Stimulated activated CD8-positive, alpha-beta memory T cell treated with anti-CD3 and anti-CD28 coated beads, Interleukin-12 subunit alpha, Interleukin-12 subunit beta, amount 100 ng/mL, for 4 hours (primary cell): Measurements from ENCODE around the gene DIS3L.
"Not testable (repeated sequence)": the region's sequence is repeated elsewhere in the genome, so short reads cannot be mapped to it uniquely, and the experiment has no call there.

Source experiments
- DNase-seq: peaks from one replicate; pipeline ENCODE4 v3.0.0-alpha.2; 2020; ENCODE audit warnings: low read depth

The DIS3L gene

DNA sequence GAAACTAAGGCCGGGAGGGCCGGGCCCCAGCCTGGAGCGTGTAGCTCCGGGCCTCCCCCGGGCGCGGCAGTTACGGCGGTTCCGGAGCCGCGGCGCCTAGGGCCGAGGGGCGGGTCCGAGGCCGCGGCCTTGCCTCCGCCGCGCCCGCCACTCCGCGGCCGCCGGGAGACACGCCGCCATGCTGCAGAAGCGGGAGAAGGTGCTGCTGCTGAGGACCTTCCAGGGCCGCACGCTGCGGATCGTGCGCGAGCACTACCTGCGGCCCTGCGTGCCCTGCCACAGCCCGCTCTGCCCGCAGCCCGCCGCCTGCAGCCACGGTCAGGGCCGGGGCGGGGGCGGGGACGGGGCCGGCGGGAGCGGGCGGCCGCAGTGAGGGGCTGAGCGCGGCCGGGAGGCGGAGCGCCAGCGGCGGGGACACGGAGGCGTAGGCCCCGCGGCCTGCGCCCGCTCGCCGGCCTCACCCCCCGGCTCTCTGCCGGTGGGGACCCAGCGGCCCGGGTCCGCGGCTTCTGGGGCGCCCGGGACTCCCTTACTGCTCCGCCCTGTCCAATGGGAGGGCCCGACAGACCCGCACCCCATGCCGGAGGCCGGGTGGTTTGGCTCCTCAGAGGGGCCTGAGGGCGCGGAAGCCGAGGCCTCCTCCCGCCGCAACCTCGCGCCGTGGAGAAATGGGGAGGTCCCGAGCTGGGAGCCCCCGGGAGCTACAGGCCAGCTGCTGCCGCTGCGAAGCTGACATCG is at the start of gene DIS3L:
Gene DIS3L (plus strand): TSS at position 150 of the 738 bp plus-strand sequence. CDS start 29 bp downstream, at position 179.
- peak; percentile 48 for DNase-seq

- not testable (repeated sequence) for DNase-seq
Measured at GRCh38 chr15:66245832-66246231, 47.5 kb upstream of the DIS3L start.

- no peak for DNase-seq
Measured at GRCh38 chr15:66246937-66247336, 46.4 kb upstream of the DIS3L start.

DNA sequence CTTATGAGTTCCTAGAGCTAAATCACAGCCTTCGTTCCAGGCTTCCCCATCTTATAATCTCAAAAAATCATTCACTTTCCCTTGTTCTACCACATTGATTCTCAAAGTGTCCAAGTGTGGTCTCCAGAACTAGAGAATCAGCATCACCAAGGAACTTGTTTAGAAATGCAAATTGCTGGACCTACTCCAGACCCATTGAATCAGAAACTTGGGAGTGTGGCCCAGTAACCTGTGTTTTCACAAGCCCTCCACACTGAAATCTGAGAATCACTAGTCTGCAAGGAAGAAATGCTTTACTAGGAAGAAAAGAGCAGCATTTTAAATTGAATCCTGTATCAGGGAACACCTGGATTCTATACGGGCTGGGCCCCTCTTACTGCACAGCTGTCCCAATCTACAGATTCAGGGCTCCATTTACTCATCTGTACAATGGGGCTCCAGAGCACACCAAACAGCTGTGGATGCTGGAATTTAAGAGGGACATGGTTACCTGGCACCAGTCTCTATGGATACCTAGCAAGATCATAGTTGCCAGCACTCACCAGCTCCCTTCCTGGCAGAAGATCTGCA is 43.7 kb upstream of the DIS3L start:
- no peak for DNase-seq

GRCh38 chr15:66251065-66251789 is 42.1 kb upstream of the DIS3L start:
- DNase-seq, result no peak

GRCh38 chr15:66251790-66252684 is 41.3 kb upstream of the DIS3L start:
- DNase-seq, result peak; percentile 9

- no peak for DNase-seq
Measured at GRCh38 chr15:66252685-66253417, 40.5 kb upstream of the DIS3L start.

- no peak for DNase-seq
Measured at GRCh38 chr15:66253418-66254088, 39.8 kb upstream of the DIS3L start, which contains the start of gene MEGF11. Gene MEGF11 (minus strand): TSS chr15:66253750. CDS start chr15:66128403, 125,347 bp downstream.

DNA sequence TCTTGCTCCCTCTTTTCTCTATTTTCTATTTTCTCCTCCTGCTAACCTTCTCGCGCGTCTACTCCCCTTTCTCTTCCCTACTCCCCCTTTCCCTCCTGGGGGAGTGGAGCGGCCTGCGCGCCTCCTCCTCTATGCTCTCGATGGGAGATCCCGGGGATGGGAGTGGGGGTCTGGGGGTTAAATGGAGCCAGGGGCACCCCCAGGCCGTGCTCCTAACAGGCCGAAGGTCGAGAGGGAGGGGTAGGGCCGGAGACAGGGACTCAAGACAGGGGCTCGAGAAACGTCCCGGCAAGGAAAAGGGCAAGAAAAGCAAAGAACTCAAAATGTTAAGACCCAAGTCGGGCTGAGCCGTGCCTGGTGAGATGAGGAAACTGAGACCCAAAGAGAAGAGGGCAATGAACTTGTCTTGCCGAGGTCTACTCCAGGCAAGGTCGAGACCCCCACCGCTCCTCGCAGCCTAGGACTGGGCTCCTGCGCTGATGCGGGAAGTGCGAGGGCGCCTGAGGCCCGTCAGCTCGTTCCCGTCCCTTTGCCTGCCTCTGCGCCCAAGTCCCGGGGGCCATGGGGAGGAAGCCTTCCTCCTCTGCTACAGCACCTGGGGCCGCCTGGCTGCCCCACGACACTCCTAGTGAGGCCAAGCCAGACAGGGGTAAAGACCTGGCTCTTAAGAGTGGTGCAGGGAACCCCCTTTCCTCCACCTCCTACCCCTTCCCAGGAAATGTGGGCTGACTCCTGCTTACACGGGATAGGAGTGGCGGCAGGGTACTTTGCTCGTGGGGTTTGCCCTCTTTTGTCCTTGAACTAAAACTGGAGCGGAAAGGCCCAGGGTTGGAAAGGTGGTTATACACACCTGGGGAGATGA is 39.0 kb upstream of the DIS3L start:
- DNase-seq, result no peak

DNA sequence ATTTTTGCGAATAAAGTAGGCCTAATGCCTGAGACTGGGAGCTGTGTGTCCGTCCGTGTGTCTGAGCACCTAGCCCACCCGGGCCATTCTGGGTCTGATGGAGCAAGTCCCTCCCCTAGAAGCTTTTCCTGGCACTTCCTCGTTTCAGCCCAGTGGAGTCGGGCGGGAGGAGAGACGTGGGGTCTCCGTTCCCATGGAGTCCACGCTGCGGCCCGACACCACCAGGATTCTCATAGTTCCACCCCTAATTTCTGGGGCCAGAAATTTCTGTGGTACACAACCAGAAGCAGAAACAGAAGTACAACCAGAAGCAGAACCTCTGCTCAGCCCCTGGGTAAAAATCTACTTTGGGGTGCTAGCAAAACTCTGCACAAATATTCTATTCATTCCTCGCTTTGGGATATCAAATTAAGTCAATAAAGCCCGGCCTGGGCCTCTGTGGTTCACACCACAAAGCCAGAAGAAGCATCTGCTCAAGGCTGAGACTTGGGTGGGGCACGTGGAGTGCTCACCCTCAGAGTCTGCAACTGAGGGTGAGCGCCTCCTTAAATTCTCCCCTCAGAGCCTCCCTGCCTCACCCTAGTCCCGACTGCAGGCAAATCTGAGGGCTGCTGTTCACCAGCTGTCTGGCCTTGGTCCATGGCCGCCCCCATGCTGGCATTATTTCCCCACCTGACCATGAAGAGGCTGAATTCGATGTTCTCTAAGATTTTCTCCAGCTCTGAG is 38.3 kb upstream of the DIS3L start:
- DNase-seq, result no peak

DNA sequence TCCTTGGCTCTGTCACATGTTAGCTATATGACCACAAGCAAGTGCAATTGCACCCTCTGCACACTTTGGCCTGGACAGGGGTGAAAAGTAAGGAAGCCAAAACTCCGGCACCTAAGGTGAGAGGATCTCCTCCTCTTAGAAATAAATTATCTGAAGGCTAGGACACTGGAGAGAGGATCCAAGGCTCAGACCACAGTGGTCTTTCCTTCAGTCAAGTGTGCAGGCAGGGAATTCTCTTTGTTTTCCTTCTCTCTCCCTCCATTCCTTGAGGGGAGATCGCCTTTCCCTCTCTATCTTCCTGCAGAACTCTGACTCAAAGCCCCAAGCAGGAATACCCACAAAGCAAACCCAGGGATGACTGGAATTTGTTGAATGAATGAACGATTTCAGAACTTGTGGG is 36.7 kb upstream of the DIS3L start:
- DNase-seq, result no peak

DNA sequence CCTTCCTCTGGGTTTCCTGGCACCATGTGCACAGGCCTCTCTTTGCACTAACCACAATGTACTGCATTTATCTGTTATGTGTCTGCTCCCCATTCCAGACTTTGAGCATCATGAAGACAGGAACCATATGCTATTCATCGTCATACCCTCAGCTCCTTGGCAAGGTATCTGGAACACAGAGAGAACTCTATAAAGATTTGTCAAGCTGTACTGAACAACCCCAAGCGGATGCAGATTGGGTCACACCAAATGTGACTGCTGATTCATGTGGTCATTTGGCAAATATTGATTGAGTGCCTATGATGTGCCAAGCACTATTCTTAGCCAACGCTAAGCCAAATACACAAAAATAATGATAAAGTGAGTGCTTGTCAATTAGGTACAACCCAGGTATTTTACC is 32.3 kb upstream of the DIS3L start:
- no peak for DNase-seq

GRCh38 chr15:66262837-66263236 is 30.5 kb upstream of the DIS3L start:
- DNase-seq, result not testable (repeated sequence)

- no peak for DNase-seq
Measured at GRCh38 chr15:66264859-66265513, 28.4 kb upstream of the DIS3L start.

DNA sequence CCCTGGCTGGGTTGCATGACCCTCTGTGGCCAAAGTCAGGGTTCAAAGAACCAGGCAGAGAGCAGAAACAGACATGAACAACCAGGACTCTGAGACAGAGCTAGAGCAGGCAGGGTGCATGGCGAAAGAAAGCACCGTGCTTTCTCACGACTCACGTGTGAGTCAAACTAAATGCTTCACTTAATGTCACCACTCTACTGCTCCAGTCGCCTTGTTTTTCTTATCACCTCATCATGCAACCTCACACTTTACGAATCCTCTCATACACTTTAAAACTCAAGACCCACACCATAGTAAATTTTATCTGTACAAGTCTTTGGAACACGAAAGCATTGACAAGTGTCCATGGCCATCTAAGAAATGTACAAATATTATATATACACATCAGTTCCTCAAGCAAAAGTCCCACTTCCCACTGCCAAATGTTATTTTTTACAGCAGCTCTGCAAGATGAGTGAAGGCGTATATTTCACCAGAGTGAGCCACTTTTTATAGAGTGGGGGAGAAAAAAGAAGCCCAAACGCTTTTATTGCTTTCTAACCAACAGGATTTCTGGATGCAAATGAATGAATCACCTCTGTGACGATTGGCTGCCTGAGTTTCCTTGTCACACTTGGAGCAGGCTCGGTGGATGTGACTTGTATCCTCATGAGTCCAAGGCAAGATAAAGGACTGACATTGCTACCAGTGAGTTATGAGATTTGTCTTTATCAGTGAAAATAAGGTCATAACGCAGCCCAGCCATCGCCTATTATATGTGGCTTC is 23.9 kb upstream of the DIS3L start:
- DNase-seq, result no peak

DNA sequence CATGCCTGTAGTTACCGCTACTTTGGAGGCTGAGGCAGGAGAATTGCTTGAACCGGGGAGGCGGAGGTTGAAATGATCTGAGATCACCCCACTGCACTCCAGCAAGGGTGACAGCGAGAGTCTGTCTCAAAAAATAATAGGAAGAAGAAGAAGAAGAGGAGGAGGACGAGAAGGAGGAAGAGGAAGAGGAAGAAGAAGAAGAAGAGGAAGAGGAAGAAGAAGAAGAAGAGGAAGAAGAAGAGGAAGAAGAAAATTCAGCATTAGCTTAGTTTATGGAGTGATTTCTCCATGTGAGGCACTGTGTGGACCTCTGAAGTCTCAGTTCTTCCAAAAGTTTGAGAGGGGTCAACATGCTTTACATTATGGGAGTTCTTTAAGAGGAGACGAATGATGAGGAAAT is 22.4 kb upstream of the DIS3L start:
- no peak for DNase-seq

GRCh38 chr15:66275352-66275751 is 18.0 kb upstream of the DIS3L start:
- no peak for DNase-seq

GRCh38 chr15:66276546-66276945 is 16.8 kb upstream of the DIS3L start:
- DNase-seq, result no peak
